ENCODE measurements around the gene TRIM44.

GRCh38 chr11:35675901-35676610 lies 13.5 kb downstream of the TRIM44 start:
- TF ChIP-seq POLR2AphosphoS5 (IDR thresholded peaks at IDR 0.05) (no peak), CTCF (IDR thresholded peaks at IDR 0.05) (no peak), POLR2A (IDR thresholded peaks at IDR 0.05) (no peak), EP300 (IDR thresholded peaks at IDR 0.05) (no peak)
